SK-N-SH (cell line): Measurements from ENCODE around the gene BMP5. TPM values are rescaled to one million over a fixed set of nuclear protein-coding genes. Genes with fewer than 3 reads are reported as not detected.

Experiments
- CTCF ChIA-PET: fragments of 300-600, 350-600 bp; formaldehyde crosslinking; extraction: SDS; loops from one replicate; lab custom pipeline; 2021; lab: Yijun Ruan, JAX
- POLR2A ChIA-PET: fragments of 350-600 bp; sonication (Branson Sonifier 250); formaldehyde crosslinking; extraction: SDS; loops from one replicate; lab custom pipeline; 2020; ENCODE audit warnings: antibody characterized with exemption, inconsistent platforms; lab: Yijun Ruan, JAX
- DNase-seq: peaks from one replicate; pipeline ENCODE4 v3.0.0; 2012
- H2AFZ ChIP-seq: fragments of 200-600 bp; sonication (generic); 2 replicates; pipeline ENCODE4 v1.8.1; 2016; ENCODE audit warnings: antibody characterized with exemption, mild to moderate bottlenecking, low read depth
- H3F3A ChIP-seq: fragments of 200-600 bp; sonication (generic); replicated peaks from 2 replicates; pipeline ENCODE3; 2016; ENCODE audit warnings: antibody characterized with exemption, mild to moderate bottlenecking; ENCODE audit not compliant: insufficient read depth
- H3K27ac ChIP-seq, 2 experiments: fragments of 200-500 bp in 1 of 2; fragments of 200-600 bp in 1 of 2; sonication (Bioruptor generic) in 1 of 2; sonication (generic), shearing (Covaris generic) in 1 of 2; 2 replicates each; pipeline versions ENCODE4 v1.5.1 to v1.6.1; 2014 to 2016; ENCODE audit warnings: low read depth in 2 of 2, inconsistent platforms in 1 of 2, low read length in 1 of 2, mild to moderate bottlenecking in 1 of 2, mixed read lengths in 1 of 2
- H3K27me3 ChIP-seq: fragments of 200-600 bp; sonication (generic), shearing (Covaris generic); 2 replicates; pipeline ENCODE4 v1.6.1; 2016; ENCODE audit warnings: mixed run types; ENCODE audit not compliant: insufficient read depth
- H3K36me3 ChIP-seq, 2 experiments: fragments of 200-500 bp in 1 of 2; fragments of 200-600 bp in 1 of 2; sonication (Bioruptor generic) in 1 of 2; sonication (generic) in 1 of 2; replicated peaks in 1 of 2; 2 replicates each; pipeline versions ENCODE3 to v1.5.1; 2014 to 2016; ENCODE audit warnings: low read length in 1 of 2, mild to moderate bottlenecking in 1 of 2; ENCODE audit not compliant: insufficient read depth in 2 of 2, control insufficient read depth in 1 of 2
- H3K4me1 ChIP-seq, 2 experiments: fragments of 200-500 bp in 1 of 2; fragments of 200-600 bp in 1 of 2; sonication (Bioruptor generic) in 1 of 2; sonication (generic), shearing (Covaris generic) in 1 of 2; 2 replicates each; pipeline versions ENCODE4 v1.5.1 to v1.6.1; 2014 to 2016; ENCODE audit warnings: low read depth in 1 of 2, low read length in 1 of 2, mixed run types in 1 of 2; ENCODE audit not compliant: insufficient read depth in 2 of 2, control insufficient read depth in 1 of 2
- H3K4me2 ChIP-seq: fragments of 200-600 bp; sonication (generic), shearing (Covaris generic); 2 replicates; pipeline ENCODE4 v1.6.1; 2017; ENCODE audit warnings: mixed run types
- H3K4me3 ChIP-seq, 2 experiments: fragments of 200-500 bp in 1 of 2; fragments of 200-600 bp in 1 of 2; sonication (Bioruptor generic) in 1 of 2; sonication (generic), shearing (Covaris generic) in 1 of 2; 2 replicates each; pipeline versions ENCODE4 v1.5.1 to v1.8.1; 2014 to 2016; ENCODE audit warnings: low read depth in 2 of 2, inconsistent platforms in 1 of 2, low read length in 1 of 2, mild to moderate bottlenecking in 1 of 2, mixed read lengths in 1 of 2, moderate library complexity in 1 of 2
- H3K79me2 ChIP-seq: fragments of 200-600 bp; sonication (generic); 2 replicates; pipeline ENCODE4 v1.8.1; 2017; ENCODE audit warnings: mild to moderate bottlenecking; ENCODE audit not compliant: insufficient read depth
- H3K9ac ChIP-seq: fragments of 200-600 bp; sonication (generic); 2 replicates; pipeline ENCODE4 v1.6.1; 2017; ENCODE audit warnings: mixed run types
- H3K9me2 ChIP-seq: fragments of 200-600 bp; sonication (generic); 2 replicates; pipeline ENCODE4 v1.6.1; 2017; ENCODE audit warnings: mixed run types
- H3K9me3 ChIP-seq: fragments of 200-600 bp; sonication (generic); 2 replicates; pipeline ENCODE4 v1.6.1; 2017; ENCODE audit warnings: mixed run types, mild to moderate bottlenecking, moderate library complexity
- H4K20me1 ChIP-seq: fragments of 200-600 bp; sonication (generic); 2 replicates; pipeline ENCODE4 v1.6.1; 2017; ENCODE audit warnings: mild to moderate bottlenecking, mixed run types; ENCODE audit not compliant: insufficient read depth
- ELF1 ChIP-seq: IDR thresholded peaks from 2 replicates; pipeline ENCODE4 v1.4.0; 2012
- EZH2phosphoT487 ChIP-seq: fragments of 200-600 bp; sonication (generic); IDR thresholded peaks from 2 replicates; pipeline ENCODE4 v1.6.1; 2017; ENCODE audit warnings: low read depth, mixed run types, mild to moderate bottlenecking, antibody characterized with exemption, moderate library complexity, borderline replicate concordance
- FOSL2 ChIP-seq: IDR thresholded peaks from 2 replicates; pipeline ENCODE4 v1.4.0; 2012; ENCODE audit warnings: low read depth, mild to moderate bottlenecking, moderate library complexity, borderline replicate concordance
- FOXJ3 ChIP-seq: sonication (generic); formaldehyde crosslinking; IDR thresholded peaks from 2 replicates; pipeline ENCODE4 v1.5.1; 2020; ENCODE audit warnings: mild to moderate bottlenecking, missing genetic modification reagents
- POLR2AphosphoS5 ChIP-seq: IDR thresholded peaks from 2 replicates; pipeline ENCODE4 v1.6.1; 2012; ENCODE audit warnings: low read depth, low read length
- RFX5 ChIP-seq: IDR thresholded peaks from 2 replicates; pipeline ENCODE4 v1.6.1; 2012; ENCODE audit warnings: mild to moderate bottlenecking, improper control_type of control experiment, low read length
- RXRA ChIP-seq: IDR thresholded peaks from 2 replicates; pipeline ENCODE4 v1.4.0; 2012; ENCODE audit warnings: low read depth, mild to moderate bottlenecking, borderline replicate concordance
- SIN3A ChIP-seq: IDR thresholded peaks from 2 replicates; pipeline ENCODE4 v1.6.1; 2012; ENCODE audit warnings: low read depth, mild to moderate bottlenecking, low read length, moderate library complexity, borderline replicate concordance
- TAF1 ChIP-seq: IDR thresholded peaks from 2 replicates; pipeline ENCODE4 v1.6.1; 2012; ENCODE audit warnings: low read depth, mild to moderate bottlenecking, low read length, moderate library complexity, borderline replicate concordance
- TCF12 ChIP-seq: IDR thresholded peaks from 2 replicates; pipeline ENCODE4 v1.4.0; 2012
- TEAD4 ChIP-seq: IDR thresholded peaks from 2 replicates; pipeline ENCODE4 v1.4.0; 2012; ENCODE audit warnings: mild to moderate bottlenecking, borderline replicate concordance; ENCODE audit not compliant: insufficient read depth
- YY1 ChIP-seq: IDR thresholded peaks from 2 replicates; pipeline ENCODE4 v1.4.0; 2012; ENCODE audit warnings: low read depth, mild to moderate bottlenecking
- WGBS: methylation state at CpG from one replicate; pipeline ENCODE4 v1.1.6; 2017; ENCODE audit warnings: low lambda C conversion rate; 5-methylcytosine and 5-hydroxymethylcytosine counted together
- polyA plus RNA-seq, 3 experiments: library from polyadenylated mRNA; depleted of rRNA; stranded (reverse); fragments of >200 nt; gene quantifications; 2 replicates each; pipeline ENCODE4 v1.2.3, GENCODE V29; 2012
- TF ChIP-seq, protein P1 (sequence below): IDR thresholded peaks from 2 replicates; pipeline ENCODE4; 2012
- TF ChIP-seq, protein P2 (sequence below): fragments of 150-350 bp; IDR thresholded peaks from 2 replicates; pipeline ENCODE4 v1.6.1; 2016; ENCODE audit warnings: mild to moderate bottlenecking, low read depth, low read length
- TF ChIP-seq, protein P3 (sequence below): fragments of 200-600 bp; sonication (generic); IDR thresholded peaks from 2 replicates; pipeline ENCODE4 v1.6.1; 2017; ENCODE audit warnings: antibody characterized with exemption, mild to moderate bottlenecking, moderate library complexity
- TF ChIP-seq, protein P4 (sequence below): IDR thresholded peaks from 2 replicates; pipeline ENCODE4 v1.4.0; 2012; ENCODE audit warnings: low read depth, borderline replicate concordance

BMP5 gene
- polyA plus RNA-seq (2012; rRNA removed): 0.05 TPM in 2 replicates
- polyA plus RNA-seq (2012; cell fraction: cytosol; rRNA removed): 0.04 TPM in 2 replicates
- polyA plus RNA-seq (2012; cell fraction: nucleus; rRNA removed): not detected in 2 replicates

DNA sequence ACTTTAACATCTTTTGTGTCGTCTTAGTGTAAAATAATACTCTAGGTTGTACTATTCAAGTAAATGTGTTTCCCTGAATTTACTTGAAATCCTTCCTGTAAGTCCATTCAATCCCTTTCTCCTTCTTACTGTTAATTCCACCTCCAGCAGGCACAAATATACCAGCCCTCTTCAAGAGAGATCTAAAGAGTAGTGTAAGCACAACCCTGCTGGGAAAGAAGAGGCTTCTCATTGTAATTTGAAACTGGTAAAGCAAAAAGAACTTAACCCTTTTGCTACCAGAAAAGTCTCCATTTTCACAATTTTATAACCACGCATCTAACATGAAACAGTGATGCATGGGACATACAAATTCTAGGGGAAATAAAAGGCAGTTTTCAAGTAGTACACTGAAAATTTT lies at the start of gene BMP5:
BMP5 (minus strand) TSS at position 191 of the 400 bp plus-strand sequence. CDS start 725 bp downstream, outside the sequence.
- no peak within 1 kb of the TSS for H2AFZ ChIP-seq
- ChIA-PET POLR2A (no interaction called here), CTCF (interaction anchor here (0.6 to 1.1 kb wide), 3 partner anchors 15 to 599 kb away, joined by 3 read pairs; no protein-coding TSS in a partner anchor)
- H3K27ac ChIP-seq: no peak within 1 kb of the TSS
- no peaks in the 10 kb centered on the region for H3K9me3 ChIP-seq
- H3K4me3 ChIP-seq: no peak within 1 kb of the TSS
- TF ChIP-seq, protein P1, sequence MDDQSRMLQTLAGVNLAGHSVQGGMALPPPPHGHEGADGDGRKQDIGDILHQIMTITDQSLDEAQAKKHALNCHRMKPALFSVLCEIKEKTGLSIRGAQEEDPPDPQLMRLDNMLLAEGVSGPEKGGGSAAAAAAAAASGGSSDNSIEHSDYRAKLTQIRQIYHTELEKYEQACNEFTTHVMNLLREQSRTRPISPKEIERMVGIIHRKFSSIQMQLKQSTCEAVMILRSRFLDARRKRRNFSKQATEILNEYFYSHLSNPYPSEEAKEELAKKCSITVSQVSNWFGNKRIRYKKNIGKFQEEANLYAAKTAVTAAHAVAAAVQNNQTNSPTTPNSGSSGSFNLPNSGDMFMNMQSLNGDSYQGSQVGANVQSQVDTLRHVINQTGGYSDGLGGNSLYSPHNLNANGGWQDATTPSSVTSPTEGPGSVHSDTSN: no peak
- TF ChIP-seq YY1 (no peak), EZH2phosphoT487 (no peak), SIN3A (no peak), TCF12 (no peak), FOSL2 (no peak), TAF1 (no peak), POLR2AphosphoS5 (no peak), TEAD4 (no peak), RXRA (no peak), ELF1 (no peak), RFX5 (no peak), FOXJ3 (CRISPR knock-in tag) (no peak)
- TF ChIP-seq, protein P2, sequence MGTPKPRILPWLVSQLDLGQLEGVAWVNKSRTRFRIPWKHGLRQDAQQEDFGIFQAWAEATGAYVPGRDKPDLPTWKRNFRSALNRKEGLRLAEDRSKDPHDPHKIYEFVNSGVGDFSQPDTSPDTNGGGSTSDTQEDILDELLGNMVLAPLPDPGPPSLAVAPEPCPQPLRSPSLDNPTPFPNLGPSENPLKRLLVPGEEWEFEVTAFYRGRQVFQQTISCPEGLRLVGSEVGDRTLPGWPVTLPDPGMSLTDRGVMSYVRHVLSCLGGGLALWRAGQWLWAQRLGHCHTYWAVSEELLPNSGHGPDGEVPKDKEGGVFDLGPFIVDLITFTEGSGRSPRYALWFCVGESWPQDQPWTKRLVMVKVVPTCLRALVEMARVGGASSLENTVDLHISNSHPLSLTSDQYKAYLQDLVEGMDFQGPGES: no peak
- TF ChIP-seq, protein P3, sequence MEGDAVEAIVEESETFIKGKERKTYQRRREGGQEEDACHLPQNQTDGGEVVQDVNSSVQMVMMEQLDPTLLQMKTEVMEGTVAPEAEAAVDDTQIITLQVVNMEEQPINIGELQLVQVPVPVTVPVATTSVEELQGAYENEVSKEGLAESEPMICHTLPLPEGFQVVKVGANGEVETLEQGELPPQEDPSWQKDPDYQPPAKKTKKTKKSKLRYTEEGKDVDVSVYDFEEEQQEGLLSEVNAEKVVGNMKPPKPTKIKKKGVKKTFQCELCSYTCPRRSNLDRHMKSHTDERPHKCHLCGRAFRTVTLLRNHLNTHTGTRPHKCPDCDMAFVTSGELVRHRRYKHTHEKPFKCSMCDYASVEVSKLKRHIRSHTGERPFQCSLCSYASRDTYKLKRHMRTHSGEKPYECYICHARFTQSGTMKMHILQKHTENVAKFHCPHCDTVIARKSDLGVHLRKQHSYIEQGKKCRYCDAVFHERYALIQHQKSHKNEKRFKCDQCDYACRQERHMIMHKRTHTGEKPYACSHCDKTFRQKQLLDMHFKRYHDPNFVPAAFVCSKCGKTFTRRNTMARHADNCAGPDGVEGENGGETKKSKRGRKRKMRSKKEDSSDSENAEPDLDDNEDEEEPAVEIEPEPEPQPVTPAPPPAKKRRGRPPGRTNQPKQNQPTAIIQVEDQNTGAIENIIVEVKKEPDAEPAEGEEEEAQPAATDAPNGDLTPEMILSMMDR: no peak
- TF ChIP-seq, protein P4, sequence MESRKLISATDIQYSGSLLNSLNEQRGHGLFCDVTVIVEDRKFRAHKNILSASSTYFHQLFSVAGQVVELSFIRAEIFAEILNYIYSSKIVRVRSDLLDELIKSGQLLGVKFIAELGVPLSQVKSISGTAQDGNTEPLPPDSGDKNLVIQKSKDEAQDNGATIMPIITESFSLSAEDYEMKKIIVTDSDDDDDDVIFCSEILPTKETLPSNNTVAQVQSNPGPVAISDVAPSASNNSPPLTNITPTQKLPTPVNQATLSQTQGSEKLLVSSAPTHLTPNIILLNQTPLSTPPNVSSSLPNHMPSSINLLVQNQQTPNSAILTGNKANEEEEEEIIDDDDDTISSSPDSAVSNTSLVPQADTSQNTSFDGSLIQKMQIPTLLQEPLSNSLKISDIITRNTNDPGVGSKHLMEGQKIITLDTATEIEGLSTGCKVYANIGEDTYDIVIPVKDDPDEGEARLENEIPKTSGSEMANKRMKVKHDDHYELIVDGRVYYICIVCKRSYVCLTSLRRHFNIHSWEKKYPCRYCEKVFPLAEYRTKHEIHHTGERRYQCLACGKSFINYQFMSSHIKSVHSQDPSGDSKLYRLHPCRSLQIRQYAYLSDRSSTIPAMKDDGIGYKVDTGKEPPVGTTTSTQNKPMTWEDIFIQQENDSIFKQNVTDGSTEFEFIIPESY: no peak
- no peaks in the 10 kb centered on the region for H3K79me2 ChIP-seq
- H3K36me3 ChIP-seq: no peaks in the 10 kb centered on the region
- H4K20me1 ChIP-seq: no peaks in the 10 kb centered on the region
- H3K4me1 ChIP-seq: peaks cover 0 to 9% of the 10 kb centered on the region in 2 experiments; a peak in 1 of 4 replicates
- H3K27me3 ChIP-seq: peaks cover 4% of the 10 kb centered on the region; the same call in 1 of the 2 replicates
- H3K9ac ChIP-seq: no peak within 1 kb of the TSS
- WGBS: 45% methylated on average over 2 of the region's 2 CpGs
- H3K4me2 ChIP-seq: no peak within 1 kb of the TSS
- H3K9me2 ChIP-seq: no peaks in the 10 kb centered on the region
- no peak for DNase-seq
- no peaks in the 10 kb centered on the region for H3F3A ChIP-seq
